ENCODE results near the gene ZFPM1.

ZFPM1 gene

DNA sequence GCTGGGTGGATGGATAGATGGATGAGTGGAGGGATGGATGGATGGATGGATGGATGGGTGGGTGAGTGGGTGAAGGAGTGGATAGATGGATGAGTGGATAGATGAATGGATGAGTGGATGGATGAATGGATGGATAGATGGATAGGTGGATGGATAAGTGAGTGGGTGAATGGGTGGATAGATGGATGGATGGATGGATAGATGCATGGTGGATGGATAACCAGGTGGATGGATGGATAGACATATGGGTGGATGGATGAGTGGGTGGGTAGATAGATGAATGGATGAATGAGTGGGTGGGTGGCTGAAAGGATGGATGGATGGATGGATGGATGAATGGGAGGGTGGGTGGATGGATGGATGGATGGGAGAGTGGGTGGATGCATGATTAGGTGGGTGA, 66.2 kb downstream of the ZFPM1 start:
- Mint-ChIP-seq H3K27me3 (ENCODE audit: low read depth) (no peaks in the 10 kb centered on the region), H3K27ac (no peak overlapping the region), H3K4me3 (no peak overlapping the region), H3K4me1 (peaks cover 6% of the 10 kb centered on the region), H3K36me3 (ENCODE audit: low read depth) (peaks cover 3% of the 10 kb centered on the region), H3K9me3 (no peaks in the 10 kb centered on the region)
- TF ChIP-seq, protein P1, sequence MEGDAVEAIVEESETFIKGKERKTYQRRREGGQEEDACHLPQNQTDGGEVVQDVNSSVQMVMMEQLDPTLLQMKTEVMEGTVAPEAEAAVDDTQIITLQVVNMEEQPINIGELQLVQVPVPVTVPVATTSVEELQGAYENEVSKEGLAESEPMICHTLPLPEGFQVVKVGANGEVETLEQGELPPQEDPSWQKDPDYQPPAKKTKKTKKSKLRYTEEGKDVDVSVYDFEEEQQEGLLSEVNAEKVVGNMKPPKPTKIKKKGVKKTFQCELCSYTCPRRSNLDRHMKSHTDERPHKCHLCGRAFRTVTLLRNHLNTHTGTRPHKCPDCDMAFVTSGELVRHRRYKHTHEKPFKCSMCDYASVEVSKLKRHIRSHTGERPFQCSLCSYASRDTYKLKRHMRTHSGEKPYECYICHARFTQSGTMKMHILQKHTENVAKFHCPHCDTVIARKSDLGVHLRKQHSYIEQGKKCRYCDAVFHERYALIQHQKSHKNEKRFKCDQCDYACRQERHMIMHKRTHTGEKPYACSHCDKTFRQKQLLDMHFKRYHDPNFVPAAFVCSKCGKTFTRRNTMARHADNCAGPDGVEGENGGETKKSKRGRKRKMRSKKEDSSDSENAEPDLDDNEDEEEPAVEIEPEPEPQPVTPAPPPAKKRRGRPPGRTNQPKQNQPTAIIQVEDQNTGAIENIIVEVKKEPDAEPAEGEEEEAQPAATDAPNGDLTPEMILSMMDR (IDR thresholded peaks at IDR 0.05; ENCODE audit: unreplicated experiment in 3 of 3): no peak

DNA sequence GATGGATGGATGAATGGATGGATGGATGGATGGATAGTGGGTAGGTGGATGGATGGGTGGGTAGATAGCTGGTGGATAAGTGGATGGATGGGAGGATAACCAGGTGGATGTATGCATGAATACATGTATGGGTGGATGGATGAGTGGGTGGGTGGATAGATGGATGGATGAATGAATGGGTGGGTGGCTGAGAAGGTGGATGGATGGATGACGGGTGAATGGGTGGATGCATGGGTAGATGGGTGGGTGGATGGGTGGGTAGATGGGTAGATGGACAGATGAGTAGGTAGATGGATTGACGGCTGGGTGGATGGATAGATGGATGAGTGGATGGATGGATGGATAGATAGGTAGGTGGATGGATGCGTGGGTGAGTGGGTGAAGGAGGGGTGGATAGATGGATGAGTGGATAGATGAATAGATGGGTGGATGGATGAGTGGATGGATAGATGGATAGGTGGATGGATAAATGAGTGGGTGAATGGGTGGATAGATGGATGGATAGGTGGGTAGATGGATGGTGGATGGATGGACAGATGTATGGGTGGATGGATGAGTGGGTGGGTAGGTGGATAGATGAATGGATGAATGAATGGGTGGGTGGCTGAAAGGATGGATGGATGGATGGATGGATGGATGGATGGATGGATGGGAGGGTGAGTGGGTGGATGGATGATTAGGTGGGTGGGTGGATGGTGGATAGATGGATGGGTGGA, 67.0 kb downstream of the ZFPM1 start:
- TF ChIP-seq, protein P1 (IDR thresholded peaks at IDR 0.05; ENCODE audit: unreplicated experiment in 3 of 3): no peak
- no peak overlapping the region for H3K27ac Mint-ChIP-seq
- H3K36me3 Mint-ChIP-seq (ENCODE audit: low read depth): peaks cover 3% of the 10 kb centered on the region
- peaks cover 6% of the 10 kb centered on the region for H3K4me1 Mint-ChIP-seq
- H3K27me3 Mint-ChIP-seq (ENCODE audit: low read depth): no peaks in the 10 kb centered on the region
- no peaks in the 10 kb centered on the region for H3K9me3 Mint-ChIP-seq
- H3K4me3 Mint-ChIP-seq: no peak overlapping the region

DNA sequence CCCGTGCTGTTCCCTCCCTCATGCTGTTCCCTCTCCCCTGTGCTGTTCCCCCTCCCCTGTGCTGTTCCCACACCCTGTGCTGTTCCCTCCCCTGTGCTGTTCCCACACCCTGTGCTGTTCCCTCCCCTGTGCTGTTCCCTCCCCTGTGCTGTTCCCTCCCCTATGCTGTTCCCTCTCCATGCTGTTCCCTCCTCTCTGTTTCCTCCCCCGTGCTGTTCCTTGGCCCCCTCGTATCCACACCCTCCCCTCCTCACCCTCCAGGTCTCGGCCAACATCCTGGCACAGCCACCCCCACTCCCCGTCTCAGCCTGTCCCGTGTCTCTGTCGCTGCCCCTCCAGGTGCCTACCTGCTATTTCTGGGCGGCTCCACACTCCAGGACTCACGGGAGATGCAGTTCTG, 68.6 kb downstream of the ZFPM1 start:
- Mint-ChIP-seq H3K27ac (no peak overlapping the region), H3K4me1 (peaks cover under 1% of the 10 kb centered on the region), H3K27me3 (ENCODE audit: low read depth) (no peaks in the 10 kb centered on the region), H3K36me3 (ENCODE audit: low read depth) (no peaks in the 10 kb centered on the region), H3K9me3 (no peaks in the 10 kb centered on the region), H3K4me3 (no peak overlapping the region)
- TF ChIP-seq, protein P1 (IDR thresholded peaks at IDR 0.05; ENCODE audit: unreplicated experiment in 3 of 3): no peak

- Mint-ChIP-seq H3K9me3 (no peaks in the 10 kb centered on the region), H3K36me3 (ENCODE audit: low read depth) (no peaks in the 10 kb centered on the region), H3K27me3 (ENCODE audit: low read depth) (no peaks in the 10 kb centered on the region), H3K27ac (no peak overlapping the region), H3K4me1 (no peaks in the 10 kb centered on the region), H3K4me3 (no peak overlapping the region)
- TF ChIP-seq, protein P1 (IDR thresholded peaks at IDR 0.05; ENCODE audit: unreplicated experiment in 3 of 3): no peak
These were observed 69.3 kb downstream of the ZFPM1 start for GRCh38 chr16:88522276-88522949.

GRCh38 chr16:88523309-88524161, 70.5 kb downstream of the ZFPM1 start:
- Mint-ChIP-seq H3K9me3 (no peaks in the 10 kb centered on the region), H3K36me3 (ENCODE audit: low read depth) (no peaks in the 10 kb centered on the region), H3K4me1 (no peaks in the 10 kb centered on the region), H3K27ac (no peak overlapping the region), H3K27me3 (ENCODE audit: low read depth) (no peaks in the 10 kb centered on the region), H3K4me3 (no peak overlapping the region)
- TF ChIP-seq, protein P1 (IDR thresholded peaks at IDR 0.05; ENCODE audit: unreplicated experiment in 3 of 3): no peak
